DMS53 treated with DMSO at 0.1 percent for 48 hours (cell line): ENCODE measurements around the gene DAPK1.

Experiments used
- DNase-seq: peaks from one replicate; lab custom pipeline; 2025; ENCODE audit not compliant: unreplicated experiment; lab: John Stamatoyannopoulos, UW

The DAPK1 gene

GRCh38 chr9:87587864-87588263, 90.2 kb downstream of the DAPK1 start:
- DNase-seq = no peak

DNA sequence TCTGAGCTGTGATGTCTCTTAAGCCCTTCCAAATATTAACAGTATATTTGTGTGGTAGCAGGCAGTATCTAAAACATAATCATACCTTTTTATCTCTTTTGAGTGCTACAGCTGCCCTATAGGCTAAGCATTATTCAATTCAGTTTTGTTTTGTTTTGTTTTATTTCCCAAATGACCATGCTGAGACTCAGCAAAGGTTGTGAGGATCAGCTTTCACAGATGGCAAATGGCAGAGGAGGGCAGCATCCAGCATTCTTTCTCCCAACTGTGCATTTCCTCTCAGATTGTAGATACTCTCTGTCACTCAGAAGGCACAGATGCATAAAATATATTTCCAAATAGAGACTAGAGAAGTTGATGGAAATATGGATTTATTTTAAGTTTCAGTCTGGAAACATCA, 90.7 kb downstream of the DAPK1 start:
- DNase-seq = no peak

- no peak for DNase-seq
These were observed 93.3 kb downstream of the DAPK1 start for GRCh38 chr9:87590996-87591395.

- no peak for DNase-seq
These were observed 95.1 kb downstream of the DAPK1 start for GRCh38 chr9:87592554-87593358.

- no peak for DNase-seq
These were observed 95.8 kb downstream of the DAPK1 start for GRCh38 chr9:87593359-87593980.

DNA sequence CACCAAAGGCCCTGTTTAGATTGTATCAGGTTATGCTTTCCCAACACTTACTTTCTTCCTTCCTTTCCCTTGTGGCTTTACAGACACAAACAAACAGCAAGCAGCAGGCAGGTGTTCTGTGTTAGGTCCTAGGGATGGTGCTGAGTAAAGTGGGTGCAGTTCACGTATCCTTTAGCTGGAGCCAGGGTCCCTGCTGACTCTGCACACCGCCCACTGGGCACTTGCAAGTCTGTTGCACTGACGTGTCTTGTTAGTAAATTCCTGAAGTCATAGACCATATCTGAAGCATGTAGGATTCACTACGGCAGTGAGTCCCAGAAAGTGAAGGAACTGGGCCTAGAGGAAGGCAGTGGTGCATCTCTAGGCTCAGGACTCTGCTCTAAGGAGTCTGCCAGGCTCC, 96.5 kb downstream of the DAPK1 start:
- peak; percentile 7 for DNase-seq

DNA sequence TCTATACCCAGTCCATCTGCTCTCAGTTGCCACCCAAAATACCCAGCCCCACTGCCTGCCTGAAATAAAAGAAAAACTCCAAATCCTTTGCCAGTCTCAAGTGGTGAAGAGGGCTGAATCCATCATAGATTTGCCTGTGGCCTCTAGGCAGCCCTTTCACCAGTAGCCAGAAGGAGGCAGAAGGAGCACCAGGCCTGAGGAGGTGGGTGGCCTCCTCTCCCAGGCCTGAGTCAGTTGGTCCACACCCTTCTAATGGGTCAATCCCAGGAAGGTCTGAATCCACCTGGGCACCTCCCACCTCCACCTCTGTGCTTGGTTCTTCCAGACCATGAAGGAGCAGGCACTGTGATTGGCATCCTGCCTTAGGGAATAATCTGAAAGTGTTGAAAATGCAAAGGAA, 97.0 kb downstream of the DAPK1 start:
- no peak for DNase-seq

DNA sequence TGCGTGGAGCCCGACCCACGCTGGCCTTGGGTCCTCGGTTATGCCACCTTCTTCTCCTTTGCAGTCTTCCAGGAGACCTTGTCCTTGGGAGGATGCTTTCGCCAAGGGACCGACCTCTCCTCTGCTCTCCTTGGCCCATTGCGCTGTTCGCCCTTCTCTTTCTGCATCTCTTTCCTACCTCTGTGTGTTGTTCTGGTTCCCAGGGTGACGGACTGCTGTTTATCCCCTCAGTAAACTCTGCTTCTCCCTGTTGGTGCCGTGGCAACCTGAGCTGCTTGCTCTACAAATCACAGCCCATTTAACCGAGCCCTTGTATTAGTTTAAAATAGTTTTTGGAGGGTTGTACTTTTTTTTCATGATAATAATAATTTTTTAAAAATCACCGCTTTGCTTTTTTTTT, 97.9 kb downstream of the DAPK1 start:
- no peak for DNase-seq

GRCh38 chr9:87596862-87597261, 99.2 kb downstream of the DAPK1 start:
- no peak for DNase-seq

DNA sequence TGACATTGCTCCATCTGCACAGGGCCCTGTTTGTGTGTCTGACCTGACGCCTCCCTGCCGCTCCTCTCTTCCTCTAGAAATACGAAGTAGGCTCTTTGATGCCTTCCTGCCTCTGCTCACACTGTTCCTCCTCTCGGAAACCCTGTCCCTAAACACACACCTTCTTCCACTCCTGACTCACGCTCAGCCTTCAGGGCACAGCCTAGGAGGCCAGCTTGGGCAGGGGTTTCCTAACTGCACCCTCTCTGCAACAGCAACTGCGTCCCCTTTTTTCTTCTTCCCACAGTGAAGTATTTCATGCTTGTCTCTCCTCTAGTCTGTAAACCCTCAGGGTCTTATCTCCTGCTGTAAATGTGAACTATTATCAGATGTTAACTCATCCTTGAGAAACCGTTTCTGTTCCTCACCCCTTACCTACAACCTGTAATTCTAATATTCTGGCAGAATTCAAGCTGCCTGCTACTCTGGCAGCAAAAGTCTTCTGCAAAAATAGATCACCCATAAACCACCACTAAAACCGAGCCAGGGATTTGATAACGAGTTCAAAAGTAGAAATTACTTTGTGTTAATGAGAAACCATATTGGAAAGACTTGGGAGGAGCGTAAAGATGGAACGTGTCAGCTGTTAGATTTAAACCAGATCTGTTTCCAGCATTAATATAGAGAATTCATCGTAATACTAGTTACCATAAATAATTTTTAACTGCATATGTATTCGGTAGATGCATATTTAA, 100.2 kb downstream of the DAPK1 start:
- DNase-seq = no peak

GRCh38 chr9:87599901-87600610, 102.4 kb downstream of the DAPK1 start:
- no peak for DNase-seq

DNA sequence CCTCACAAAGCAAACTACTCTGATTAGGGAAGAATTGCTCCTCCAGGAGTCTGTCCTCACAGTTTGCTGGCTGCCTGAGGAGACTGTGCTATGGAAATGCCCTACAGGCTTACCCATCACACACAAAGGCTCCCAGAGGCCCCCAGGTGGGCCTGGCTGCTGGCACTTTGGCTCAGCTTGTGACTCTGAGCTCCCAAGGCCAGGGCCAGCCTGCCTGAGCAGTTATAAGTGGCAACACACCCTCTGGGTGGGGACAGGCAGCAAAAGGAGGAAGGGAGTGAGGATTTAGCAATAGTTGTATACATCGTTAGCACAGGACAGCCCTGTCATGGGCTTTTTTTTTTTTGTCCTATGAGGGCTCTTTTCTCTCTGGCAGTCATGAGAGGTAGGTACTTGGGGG, 103.5 kb downstream of the DAPK1 start:
- DNase-seq = no peak

DNA sequence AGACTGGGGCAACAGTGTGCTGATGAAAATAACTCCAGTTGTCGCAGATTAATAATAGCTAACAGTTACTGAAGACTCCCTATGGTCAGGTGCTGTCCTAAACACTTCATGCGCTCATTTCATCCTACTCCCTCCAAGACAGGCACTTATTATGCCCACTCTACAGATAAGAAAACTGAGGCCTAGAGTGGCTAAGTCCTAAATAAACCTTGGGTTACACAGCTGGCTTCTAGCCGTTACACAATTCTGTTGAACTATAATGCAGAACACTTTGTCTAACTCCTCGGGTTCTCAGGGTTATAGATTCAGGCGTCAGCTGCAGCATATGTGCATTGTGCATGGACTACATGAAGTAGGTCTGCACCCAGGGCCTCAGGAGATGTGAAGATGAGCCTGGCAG, 103.9 kb downstream of the DAPK1 start:
- DNase-seq = no peak

DNA sequence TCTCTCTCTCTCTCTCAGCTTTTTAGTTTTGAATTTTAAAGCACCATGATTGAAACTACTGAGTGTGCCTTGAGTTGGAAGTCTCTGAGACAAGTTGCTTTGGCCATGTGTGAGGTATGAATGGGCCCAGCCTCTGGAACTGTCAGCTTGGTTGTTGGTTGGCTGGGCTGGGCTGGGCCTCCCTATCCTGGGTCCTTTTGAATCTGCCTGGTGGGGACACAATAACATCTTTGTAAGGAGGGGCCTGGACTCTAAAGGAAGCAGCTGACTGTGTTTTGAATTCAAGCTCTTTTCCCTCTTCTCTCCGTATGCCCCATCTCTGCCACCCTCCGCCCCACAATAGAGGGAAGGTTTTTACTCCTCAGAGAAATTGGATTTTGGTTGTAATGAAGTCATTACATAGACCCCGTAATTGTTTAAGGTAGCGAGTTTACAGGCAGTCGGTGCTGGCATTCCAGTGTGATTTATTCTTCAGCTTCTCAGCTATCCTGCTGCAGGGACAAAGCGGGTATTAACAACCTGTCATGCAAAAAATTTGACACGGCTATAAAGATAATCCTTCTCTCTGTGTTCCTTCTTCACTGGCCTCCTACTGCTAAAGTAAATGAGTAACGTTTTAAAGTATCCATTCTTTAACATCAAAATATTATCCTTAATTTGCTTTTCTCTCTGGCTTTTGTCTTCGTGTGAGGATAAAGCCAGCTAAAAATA, 105.4 kb downstream of the DAPK1 start:
- DNase-seq = no peak

GRCh38 chr9:87603854-87604490, 106.3 kb downstream of the DAPK1 start:
- DNase-seq = no peak

- DNase-seq = no peak
These were observed 107.4 kb downstream of the DAPK1 start for GRCh38 chr9:87604886-87605588.

GRCh38 chr9:87605676-87606075, 108.0 kb downstream of the DAPK1 start:
- no peak for DNase-seq

DNA sequence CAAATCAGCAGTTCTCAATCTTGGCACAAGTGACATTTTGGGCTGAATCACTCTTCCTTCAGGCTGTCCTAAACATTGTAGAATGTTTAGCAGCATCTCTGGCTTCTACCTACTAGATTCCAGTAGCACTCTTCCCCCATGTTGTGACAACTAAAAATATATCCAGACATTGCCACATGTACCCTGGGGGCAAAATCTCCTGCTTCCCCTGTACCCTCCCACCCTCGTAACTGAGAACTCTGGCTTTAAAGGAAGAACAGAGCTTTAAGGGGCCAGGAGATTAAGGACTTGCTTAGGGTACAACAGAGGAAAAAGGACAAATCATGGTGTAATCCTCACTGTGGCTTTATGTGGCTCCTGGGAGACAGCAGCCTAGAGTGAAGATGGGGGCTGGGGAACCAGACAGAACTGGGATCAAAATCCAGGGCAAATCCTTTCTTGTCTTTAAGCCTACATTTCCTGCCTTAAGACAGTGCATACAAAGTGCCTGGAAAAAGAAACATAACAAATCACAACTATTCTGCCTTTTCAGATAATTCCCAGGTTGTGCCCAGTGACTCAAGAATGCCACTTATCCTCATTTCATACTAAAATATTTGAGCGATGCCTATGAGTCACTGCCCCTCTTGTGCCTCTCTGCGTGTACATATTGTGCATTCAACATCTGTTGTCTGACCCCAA, 109.3 kb downstream of the DAPK1 start:
- DNase-seq = no peak

DNA sequence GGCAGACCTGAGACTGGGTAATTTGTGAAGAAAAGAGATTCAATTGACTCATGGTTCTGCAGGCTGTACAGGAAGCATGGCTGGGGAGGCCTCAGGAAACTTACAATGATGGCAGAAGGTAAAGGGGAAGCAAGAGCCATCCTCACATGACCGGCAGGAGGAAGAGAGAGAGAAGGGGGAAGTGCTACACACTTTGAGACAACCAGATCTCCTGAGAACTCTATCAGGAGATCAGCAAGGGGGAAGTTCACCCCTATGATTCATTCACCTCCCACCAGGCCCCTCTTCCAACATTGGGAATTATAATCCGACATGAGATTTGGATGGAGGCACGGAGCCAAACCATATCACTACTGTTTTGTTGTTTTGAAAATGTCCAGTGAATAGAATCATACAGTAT, 110.2 kb downstream of the DAPK1 start:
- no peak for DNase-seq
